Heart left ventricle (tissue), 16 donors: Measurements from ENCODE around the gene TPRA1. TPM values are rescaled to one million over a fixed set of nuclear protein-coding genes. Genes with fewer than 3 reads are reported as not detected.

Experiments used
- ATAC-seq, 4 donors: fragments of 200-7000 bp; cut with Tn5 transposase; one replicate each; pipeline ENCODE4 v1.9.1; 2020 to 2022; ENCODE audit warnings: moderate library complexity in 4 of 4, mild to moderate bottlenecking in 3 of 4, moderate number of reproducible peaks in 1 of 4
- DNase-seq, 5 donors: peaks; one replicate each; pipeline ENCODE4 v3.0.0-alpha.2; 2020
- H3K27ac ChIP-seq, 12 donors: fragments of 200-600 bp; sonication (generic) in 4 of 12; one replicate each; pipeline versions ENCODE4 v1.5.0 to v1.8.0; 2016 to 2022; ENCODE audit warnings: mild to moderate bottlenecking in 2 of 12
- H3K27me3 ChIP-seq, 9 donors: fragments of 200-600 bp; sonication (generic) in 2 of 9; one replicate each; pipeline versions ENCODE4 v1.5.1 to v1.8.0; 2016 to 2022; ENCODE audit warnings: mild to moderate bottlenecking in 3 of 9
- H3K36me3 ChIP-seq, 9 donors: fragments of 200-600 bp; sonication (generic) in 2 of 9; one replicate each; pipeline versions ENCODE4 v1.5.0 to v1.8.0; 2018 to 2022; ENCODE audit warnings: mild to moderate bottlenecking in 2 of 9
- H3K4me1 ChIP-seq, 12 donors: fragments of 200-600 bp; sonication (generic) in 4 of 12; one replicate each; pipeline versions ENCODE4 v1.5.0 to v1.8.0; 2016 to 2022; ENCODE audit warnings: mild to moderate bottlenecking in 3 of 12
- H3K4me3 ChIP-seq, 12 donors: fragments of 200-600 bp; sonication (generic) in 4 of 12; one replicate each; pipeline versions ENCODE4 v1.5.0 to v1.8.0; 2017 to 2022; ENCODE audit warnings: mild to moderate bottlenecking in 9 of 12, moderate library complexity in 4 of 12
- H3K9me3 ChIP-seq, 12 donors: fragments of 200-600 bp; sonication (generic) in 4 of 12; one replicate each; pipeline versions ENCODE4 v1.5.0 to v1.8.0; 2016 to 2022; ENCODE audit warnings: mild to moderate bottlenecking in 1 of 12
- POLR2A ChIP-seq, 2 donors: fragments of 450-650 bp; IDR thresholded peaks; one replicate each; pipeline ENCODE4 v1.6.1; 2017; ENCODE audit warnings: antibody characterized with exemption in 2 of 2, mild to moderate bottlenecking in 2 of 2, moderate library complexity in 2 of 2
- WGBS, 4 donors: extraction: QIAGEN DNeasy Blood & Tissue Kit in 2 of 4; methylation state at CpG; one replicate each; pipeline versions ENCODE4 v1.1.5 to v1.1.7; 2013 to 2018; 5-methylcytosine and 5-hydroxymethylcytosine counted together
- intact Hi-C, 10 donors: fragments of 100-400 bp; cut with DNase I; formaldehyde crosslinking; loops; one replicate each; pipeline versions ENCODE4 v1.11.1 to v1.14.2; 2022
- polyA plus RNA-seq, 2 donors: library from polyadenylated mRNA; stranded (reverse); fragments of 200-250 nt; gene quantifications; one replicate each; pipeline ENCODE4 v1.2.3, GENCODE V29; 2013
- total RNA-seq, 9 donors: library from RNA; depleted of rRNA in 2 of 9; stranded (reverse); fragments of >200 nt in 2 of 9; fragmentation: NEBNext Ultra II Directional in 3 of 9; extraction: Animal tissue kit (Norgen Biotek cat#: 25700) in 3 of 9; gene quantifications; one replicate each; pipeline versions ENCODE4 v1.1.0 to v1.2.4, GENCODE V29; 2016 to 2023
- TF ChIP-seq, protein P1 (sequence below), 12 donors: fragments of 200-600 bp; sonication (generic) in 4 of 12; IDR thresholded peaks; one replicate each; pipeline versions ENCODE4 v1.5.0 to v1.8.0; 2018 to 2022; ENCODE audit warnings: antibody characterized with exemption in 12 of 12, mild to moderate bottlenecking in 5 of 12
- donor health status: ischemic (EF 13 %, LVEDD 7.1; RV severe dilation, severe dysfunction).
- donor health status: healthy with polysubstance abuse.
- donor health status: DM: no; HTN: yes; CAD: no.
- donor health status: DM: no; HTN: no; CAD: no.
- donor health status: ischemic (EF 25% LVEDD 6.9; RV normal size, moderate dysfunction).
- donor health status: ischemic (EF 25% LVEDD 5.7; RV mildly dilated, moderate dysfunction).
- donor health status: healthy.
- donor health status: DM: yes; HTN: yes; CAD: no.
- donor health status: ischemic (EF 35%, LVEDD 5.7; RV mildly dilated, moderate dysfunction).
- donor health status: nonischemic (EF 11% LVEDD 7.7; RV severe dilation, severe dysfunction).
- donor health status: DM: yes; HTN: yes; CAD: no.
- donor health status: PGD.
- donor health status: ischemic (EF 29% LVEDD 5.4; RV normal size, mild dysfunction).
- donor health status: nonischemic (EF 23%, LVEDD 6.1; RV moderate dilation, normal function).

Gene TPRA1
- total and polyA plus RNA-seq, 11 donors: 13.4 to 29.0 (median 20.4) TPM

DNA sequence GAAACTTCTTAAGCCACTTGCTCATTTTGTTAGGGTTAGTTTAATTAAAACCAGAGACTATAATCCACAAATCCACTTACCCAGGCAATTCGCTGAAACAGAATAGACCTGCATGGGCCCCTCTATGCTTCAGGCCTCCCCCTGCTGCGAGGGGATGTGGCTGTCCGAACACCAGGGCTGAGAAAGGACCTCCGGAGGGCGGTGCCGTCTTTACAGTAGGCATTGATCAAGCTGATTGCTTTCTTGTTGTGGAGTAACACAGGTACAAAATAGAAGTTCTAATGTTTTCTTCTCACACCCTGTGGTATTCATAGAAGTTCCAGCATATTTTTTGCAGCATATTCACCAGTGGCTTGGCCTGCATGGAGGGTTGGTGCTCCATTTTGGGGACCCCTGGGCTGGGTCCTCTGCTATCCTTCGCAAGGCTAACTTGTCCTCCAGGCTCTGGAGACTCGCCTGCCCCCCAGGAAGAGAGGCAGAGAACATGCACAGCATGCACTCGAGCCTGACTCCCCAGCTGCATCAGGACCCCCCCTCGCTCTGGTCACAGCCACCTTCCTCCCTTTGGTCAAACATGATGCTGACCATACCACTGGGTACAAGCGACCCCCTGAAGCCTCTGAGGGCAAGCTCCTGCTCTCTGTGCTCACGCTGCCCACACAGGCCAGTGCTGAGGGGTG, 55.3 kb downstream of the TPRA1 start:
- Histone ChIP-seq H3K4me3 (no peak overlapping the region), H3K9me3 (no peaks in the 10 kb centered on the region), H3K27me3 (no peaks in the 10 kb centered on the region), H3K4me1 (peaks cover 0 to under 1% (median 0%) of the 10 kb centered on the region in 12 donors), H3K27ac (no peak overlapping the region), H3K36me3 (no peaks in the 10 kb centered on the region)
- no peak for DNase-seq
- WGBS, 4 donors: 80 to 90% (median 88%) methylated on average over 12 of the region's 12 CpGs
- TF ChIP-seq, protein P1, sequence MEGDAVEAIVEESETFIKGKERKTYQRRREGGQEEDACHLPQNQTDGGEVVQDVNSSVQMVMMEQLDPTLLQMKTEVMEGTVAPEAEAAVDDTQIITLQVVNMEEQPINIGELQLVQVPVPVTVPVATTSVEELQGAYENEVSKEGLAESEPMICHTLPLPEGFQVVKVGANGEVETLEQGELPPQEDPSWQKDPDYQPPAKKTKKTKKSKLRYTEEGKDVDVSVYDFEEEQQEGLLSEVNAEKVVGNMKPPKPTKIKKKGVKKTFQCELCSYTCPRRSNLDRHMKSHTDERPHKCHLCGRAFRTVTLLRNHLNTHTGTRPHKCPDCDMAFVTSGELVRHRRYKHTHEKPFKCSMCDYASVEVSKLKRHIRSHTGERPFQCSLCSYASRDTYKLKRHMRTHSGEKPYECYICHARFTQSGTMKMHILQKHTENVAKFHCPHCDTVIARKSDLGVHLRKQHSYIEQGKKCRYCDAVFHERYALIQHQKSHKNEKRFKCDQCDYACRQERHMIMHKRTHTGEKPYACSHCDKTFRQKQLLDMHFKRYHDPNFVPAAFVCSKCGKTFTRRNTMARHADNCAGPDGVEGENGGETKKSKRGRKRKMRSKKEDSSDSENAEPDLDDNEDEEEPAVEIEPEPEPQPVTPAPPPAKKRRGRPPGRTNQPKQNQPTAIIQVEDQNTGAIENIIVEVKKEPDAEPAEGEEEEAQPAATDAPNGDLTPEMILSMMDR (IDR thresholded peaks at IDR 0.05): no peak
- no peak for TF ChIP-seq POLR2A (IDR thresholded peaks at IDR 0.05)
- intact Hi-C loops: no loop called here
- no peak for ATAC-seq

DNA sequence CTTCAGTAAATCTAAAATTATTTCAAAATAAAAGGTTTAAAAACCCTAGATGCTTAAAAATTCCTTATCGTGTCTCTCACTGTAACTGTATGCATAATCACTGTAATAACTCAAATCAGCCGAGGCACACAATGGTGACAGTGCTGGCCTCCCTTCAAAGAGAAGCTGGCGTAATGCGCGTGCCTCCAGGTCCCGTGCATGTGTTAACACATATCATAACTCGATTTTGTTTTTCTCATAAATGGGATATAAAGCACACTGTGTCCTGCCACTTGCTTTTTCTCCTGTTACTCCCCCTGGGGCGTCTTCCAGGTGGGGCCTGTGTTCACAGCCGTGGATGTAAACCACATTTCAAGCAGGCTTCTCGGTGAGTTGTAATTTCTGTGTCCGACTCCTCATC, 56.0 kb downstream of the TPRA1 start:
- H3K9me3 ChIP-seq: no peaks in the 10 kb centered on the region
- H3K4me1 ChIP-seq: peaks cover 0 to 6% (median 0%) of the 10 kb centered on the region in 12 donors
- DNase-seq: no peak
- ATAC-seq: no peak
- H3K36me3 ChIP-seq: no peaks in the 10 kb centered on the region
- H3K4me3 ChIP-seq: no peak overlapping the region
- no peak for TF ChIP-seq POLR2A (IDR thresholded peaks at IDR 0.05)
- TF ChIP-seq, protein P1 (IDR thresholded peaks at IDR 0.05): no peak
- no peak overlapping the region for H3K27ac ChIP-seq
- no peaks in the 10 kb centered on the region for H3K27me3 ChIP-seq
- intact Hi-C loops: no loop called here
- WGBS, 4 donors: 85 to 92% (median 89%) methylated on average over 11 of the region's 11 CpGs

DNA sequence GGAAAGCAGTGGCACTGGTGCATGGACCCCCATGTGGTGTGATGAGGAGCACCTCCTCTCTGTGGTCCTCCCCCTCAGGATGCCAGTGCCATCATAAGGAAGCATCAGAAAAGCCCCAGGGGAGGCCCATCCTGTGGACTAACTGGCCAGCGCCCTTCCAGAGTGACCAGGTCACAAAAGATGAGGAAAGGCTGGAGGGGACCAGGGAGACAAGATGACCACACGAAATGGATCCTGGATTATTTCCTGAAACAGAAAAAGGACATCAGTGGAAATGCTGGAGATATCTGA, 56.4 kb downstream of the TPRA1 start:
- Histone ChIP-seq H3K4me1 (peaks cover 0 to 6% (median 0%) of the 10 kb centered on the region in 12 donors), H3K27ac (no peak overlapping the region), H3K36me3 (no peaks in the 10 kb centered on the region), H3K4me3 (no peak overlapping the region), H3K27me3 (no peaks in the 10 kb centered on the region), H3K9me3 (no peaks in the 10 kb centered on the region)
- WGBS, 4 donors: 66 to 78% (median 72%) methylated on average over 2 of the region's 2 CpGs
- no peak for DNase-seq
- no peak for ATAC-seq
- TF ChIP-seq, protein P1 (IDR thresholded peaks at IDR 0.05): no peak
- no peak for TF ChIP-seq POLR2A (IDR thresholded peaks at IDR 0.05)
- intact Hi-C loops: no loop called here

DNA sequence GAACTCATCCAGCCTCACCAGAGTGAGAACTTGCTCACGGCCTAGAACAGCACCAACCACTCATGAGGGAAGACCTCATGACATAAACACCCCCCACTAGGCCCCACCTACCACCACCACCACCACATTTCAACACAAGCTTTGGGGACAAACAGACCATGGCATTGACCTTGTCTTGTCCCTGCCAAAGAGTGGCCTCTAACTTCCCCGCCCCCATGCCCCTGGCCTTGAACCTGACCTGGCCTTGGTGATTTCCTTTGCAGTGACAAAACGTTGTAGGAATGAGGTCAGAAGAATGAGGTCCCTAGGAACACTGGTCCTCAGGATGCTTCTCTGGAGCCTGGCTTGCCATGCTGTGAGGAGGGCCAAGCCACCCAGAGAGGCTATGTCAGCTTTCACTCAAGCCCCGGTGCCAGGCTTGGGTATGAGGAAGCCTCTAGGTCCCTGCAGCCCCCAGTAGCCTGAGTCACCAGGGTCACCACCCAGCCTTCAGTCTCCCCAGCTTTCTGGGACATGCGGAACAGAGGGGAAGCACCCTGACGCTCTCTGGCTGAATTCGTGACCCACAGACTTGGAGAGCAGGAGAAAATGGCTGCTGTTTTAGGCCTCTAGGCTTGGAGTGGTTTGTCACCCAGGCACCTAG, 57.9 kb downstream of the TPRA1 start:
- TF ChIP-seq POLR2A (IDR thresholded peaks at IDR 0.05): no peak
- TF ChIP-seq, protein P1 (IDR thresholded peaks at IDR 0.05): no peak
- H3K4me3 ChIP-seq: no peak overlapping the region

More for the DNA sequence above, 57.9 kb downstream of the TPRA1 start:
- no peaks in the 10 kb centered on the region for H3K27me3 ChIP-seq
- 87 to 98% (median 91%) methylated on average over 7 of the region's 7 CpGs for WGBS, 4 donors
- DNase-seq (no peak), ATAC-seq (no peak)
- peaks cover 0 to 4% (median 0%) of the 10 kb centered on the region in 12 donors for H3K9me3 ChIP-seq
- H3K27ac ChIP-seq: no peak overlapping the region
- peaks cover 0 to 6% (median 0%) of the 10 kb centered on the region in 12 donors for H3K4me1 ChIP-seq
- intact Hi-C loops: no loop called here
- no peaks in the 10 kb centered on the region for H3K36me3 ChIP-seq
